GM12874 (cell line): ENCODE data around the gene SPNS3.

Experiments used
- TF ChIP-seq, protein P1 (sequence below): IDR thresholded peaks from 2 replicates; pipeline ENCODE4 v1.5.1; 2011; ENCODE audit warnings: low read depth, mild to moderate bottlenecking, control low read depth, low read length, moderate library complexity; ENCODE audit not compliant: insufficient read depth

The SPNS3 gene

DNA sequence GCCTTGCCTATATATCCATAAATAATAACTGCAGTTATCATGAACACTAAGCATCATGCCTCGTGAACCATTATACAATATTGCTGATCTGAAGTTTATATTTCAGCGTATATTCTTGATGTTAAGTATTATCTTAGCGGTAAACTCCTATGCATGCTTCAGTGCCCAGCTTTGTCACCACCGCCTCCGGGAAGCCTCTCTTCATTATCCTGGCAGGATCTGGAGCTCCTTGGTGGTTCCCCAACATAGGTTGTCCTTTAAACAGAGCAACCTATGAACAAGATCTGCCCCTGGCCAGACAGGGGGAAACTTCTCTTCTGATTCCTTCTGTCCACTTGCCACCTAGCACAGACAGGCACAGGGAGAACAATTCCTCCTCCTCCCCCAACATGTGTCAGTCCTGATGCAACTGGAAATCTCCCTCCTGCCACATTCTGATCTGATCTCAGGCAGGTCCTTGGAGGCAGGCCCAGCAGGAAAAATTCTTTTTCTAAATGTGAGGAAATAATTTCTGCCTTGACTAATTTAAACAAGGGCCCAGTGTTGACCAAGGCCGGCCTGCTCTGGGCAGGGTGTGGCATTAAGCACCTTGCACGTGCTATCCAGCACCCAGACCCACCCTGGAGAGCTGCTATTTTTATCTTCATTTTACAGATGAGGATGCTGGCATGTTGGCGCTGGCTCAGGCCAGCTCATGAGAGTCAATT is 87.3 kb downstream of the SPNS3 start:
- TF ChIP-seq, protein P1, sequence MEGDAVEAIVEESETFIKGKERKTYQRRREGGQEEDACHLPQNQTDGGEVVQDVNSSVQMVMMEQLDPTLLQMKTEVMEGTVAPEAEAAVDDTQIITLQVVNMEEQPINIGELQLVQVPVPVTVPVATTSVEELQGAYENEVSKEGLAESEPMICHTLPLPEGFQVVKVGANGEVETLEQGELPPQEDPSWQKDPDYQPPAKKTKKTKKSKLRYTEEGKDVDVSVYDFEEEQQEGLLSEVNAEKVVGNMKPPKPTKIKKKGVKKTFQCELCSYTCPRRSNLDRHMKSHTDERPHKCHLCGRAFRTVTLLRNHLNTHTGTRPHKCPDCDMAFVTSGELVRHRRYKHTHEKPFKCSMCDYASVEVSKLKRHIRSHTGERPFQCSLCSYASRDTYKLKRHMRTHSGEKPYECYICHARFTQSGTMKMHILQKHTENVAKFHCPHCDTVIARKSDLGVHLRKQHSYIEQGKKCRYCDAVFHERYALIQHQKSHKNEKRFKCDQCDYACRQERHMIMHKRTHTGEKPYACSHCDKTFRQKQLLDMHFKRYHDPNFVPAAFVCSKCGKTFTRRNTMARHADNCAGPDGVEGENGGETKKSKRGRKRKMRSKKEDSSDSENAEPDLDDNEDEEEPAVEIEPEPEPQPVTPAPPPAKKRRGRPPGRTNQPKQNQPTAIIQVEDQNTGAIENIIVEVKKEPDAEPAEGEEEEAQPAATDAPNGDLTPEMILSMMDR = no peak

DNA sequence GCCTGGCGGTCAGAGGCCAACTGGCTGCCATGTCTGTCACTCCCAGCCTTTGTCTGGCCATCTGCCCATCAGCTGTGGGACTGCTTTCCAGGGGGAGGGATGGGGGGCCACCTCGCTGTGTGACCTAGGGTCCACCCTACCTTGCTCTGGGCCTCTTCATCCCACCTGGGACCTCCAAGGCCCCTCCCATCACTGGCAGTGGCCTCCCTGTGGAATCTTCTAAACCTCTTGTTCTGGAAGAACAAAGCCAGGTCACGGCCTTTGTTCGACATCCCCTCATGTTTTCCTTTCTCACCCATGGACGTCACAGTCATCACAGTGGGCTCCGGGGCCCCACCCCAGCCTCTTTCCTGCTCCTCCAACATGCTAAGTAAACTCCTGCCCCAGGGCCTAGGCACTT is 88.9 kb downstream of the SPNS3 start:
- TF ChIP-seq, protein P1 = no peak

DNA sequence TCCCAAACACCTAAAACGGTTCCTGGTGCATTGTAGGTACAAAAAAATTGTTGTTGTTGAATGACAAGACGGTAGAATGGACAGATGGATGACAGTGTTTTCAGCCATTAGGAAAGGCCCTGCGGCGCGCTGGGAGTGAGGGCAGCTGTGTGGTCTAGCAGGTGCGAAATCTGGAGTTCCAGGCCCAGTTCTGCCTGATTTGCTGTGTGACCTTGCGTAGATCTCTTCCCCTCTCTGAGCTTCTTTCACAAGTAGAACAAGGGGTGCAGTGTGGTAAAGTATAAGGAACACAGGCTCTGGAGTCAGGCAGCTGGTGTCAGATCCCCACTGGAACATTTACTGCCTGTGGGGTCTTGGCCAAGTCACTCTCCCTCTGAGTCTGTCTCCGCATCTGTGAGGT is 90.2 kb downstream of the SPNS3 start:
- TF ChIP-seq, protein P1 = no peak

DNA sequence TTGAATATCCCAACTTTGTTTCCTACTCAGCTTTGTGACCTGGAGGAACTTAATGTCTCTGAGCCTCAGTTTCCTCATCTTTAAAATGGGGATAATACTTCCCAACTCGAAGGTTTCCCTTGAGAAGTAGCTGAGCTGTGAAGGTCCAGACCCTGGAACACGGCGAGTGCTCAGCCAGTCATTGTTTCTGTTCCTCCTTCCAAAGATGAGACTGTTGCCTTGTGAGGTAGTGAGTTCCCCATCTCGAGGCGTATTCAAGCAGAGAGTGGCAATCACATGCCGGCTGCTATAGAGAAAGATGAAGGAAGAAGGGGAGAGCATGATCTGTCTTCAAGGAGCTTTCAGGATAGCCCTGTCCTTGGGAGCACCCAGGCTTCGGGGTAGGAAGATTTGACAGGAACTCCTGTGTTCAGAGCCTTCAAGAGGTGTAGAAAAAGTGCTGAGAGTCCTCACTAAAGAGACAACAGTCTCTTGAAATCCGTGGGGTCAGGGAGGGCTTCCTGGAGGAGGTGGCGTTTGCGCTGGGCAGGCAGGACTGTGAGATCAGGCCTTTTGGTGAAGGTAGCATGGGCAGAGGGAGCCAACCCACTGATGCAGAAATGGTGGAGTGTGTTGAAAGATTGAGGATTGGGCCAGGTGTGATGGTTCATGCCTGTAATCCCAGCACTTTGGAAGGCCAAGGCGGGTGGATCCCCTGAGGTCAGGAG is 92.1 kb downstream of the SPNS3 start:
- TF ChIP-seq, protein P1 = no peak

DNA sequence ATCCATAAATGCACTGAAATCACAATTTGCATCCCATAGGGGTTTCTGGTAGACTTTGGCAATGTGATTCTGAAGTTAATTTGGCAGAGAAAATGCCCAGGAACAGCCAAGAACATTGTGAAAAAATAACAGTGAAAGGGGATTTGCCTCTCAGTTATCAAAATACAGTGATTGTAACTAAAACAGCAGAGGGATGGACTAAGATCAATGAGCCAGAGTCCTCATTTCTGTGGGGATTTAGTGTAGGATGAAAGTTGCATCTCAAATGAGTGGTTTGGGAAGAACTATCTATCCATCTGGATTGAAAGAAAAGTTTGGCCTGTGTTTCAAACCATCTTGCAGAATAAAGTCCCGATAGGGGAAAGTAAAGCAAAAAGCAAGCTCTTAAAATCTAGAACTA is 93.4 kb downstream of the SPNS3 start:
- TF ChIP-seq, protein P1 = no peak

DNA sequence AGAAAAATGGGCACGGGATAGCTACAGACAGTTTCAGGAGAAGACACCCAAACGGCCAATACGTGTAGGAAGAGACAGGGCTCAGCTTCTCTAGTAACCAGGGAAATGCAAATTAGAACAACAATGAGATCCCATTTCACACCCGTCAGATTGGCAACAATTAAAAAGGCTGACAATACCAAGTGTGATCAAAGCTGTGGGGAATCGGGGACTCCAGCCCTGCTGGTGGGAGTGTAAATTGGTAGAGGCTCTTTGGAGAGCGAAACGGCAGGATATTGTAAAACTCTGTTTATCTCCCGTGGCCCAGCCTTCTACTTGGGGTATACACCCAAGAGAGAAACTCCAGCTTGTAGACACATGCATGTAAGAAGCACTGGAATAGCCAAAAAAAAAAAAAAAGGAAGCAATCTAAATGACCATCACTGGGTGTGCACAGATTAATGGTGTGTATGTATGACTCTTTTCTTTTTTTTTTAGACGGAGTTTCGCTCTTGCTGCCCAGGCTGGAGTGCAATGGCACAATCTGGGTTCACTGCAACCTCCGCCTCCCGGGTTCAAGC is 93.9 kb downstream of the SPNS3 start:
- TF ChIP-seq, protein P1 = no peak

DNA sequence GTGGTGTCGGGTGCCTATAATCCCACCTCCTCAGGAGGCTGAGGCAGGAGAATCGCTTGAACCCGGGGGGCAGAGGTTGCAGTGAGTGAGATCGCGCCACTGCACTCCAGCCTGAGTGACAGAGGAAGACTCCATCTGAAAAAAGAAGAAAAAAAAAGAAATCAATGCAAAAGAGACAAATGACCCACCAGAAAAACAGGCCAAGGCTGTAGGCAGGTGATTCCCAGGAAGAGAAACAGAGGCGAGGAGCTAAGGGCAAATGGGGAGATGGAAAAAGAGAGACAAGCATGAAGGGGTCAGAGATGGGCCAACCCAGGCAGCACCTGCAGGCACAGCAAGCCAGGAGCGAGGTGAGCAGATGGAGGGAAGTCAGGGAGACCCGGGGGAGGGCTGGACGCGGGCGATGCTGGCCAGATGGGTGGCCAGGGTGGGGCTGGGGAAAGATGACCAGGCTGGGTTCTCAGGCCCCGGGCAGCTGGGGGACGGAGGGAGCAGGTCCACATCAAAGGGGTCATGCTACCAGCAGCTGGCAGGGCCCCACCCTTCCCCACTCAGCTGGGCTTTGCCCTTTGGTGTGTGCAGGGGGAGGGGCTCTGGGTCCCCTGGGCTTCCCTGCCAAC is 95.9 kb downstream of the SPNS3 start:
- TF ChIP-seq, protein P1 = no peak
